Hepatocyte (in vitro differentiated cells): ENCODE data around the gene GABRD.

Source experiments
- CTCF ChIP-seq: fragments of 200-600 bp; sonication (generic); IDR thresholded peaks from 2 replicates; pipeline ENCODE4 v1.5.1; 2016; ENCODE audit warnings: antibody characterized with exemption, mild to moderate bottlenecking; ENCODE audit not compliant: poor library complexity
- EZH2phosphoT487 ChIP-seq: fragments of 200-600 bp; sonication (generic); IDR thresholded peaks from one replicate; pipeline ENCODE4 v1.6.1; 2018; ENCODE audit warnings: antibody characterized with exemption, mild to moderate bottlenecking, low read depth, moderate library complexity; ENCODE audit not compliant: unreplicated experiment, severe bottlenecking

GRCh38 chr1:2014741-2015735, 4.1 kb upstream of the GABRD start:
- TF ChIP-seq CTCF (no peak), EZH2phosphoT487 (no peak)
